Measurements from ENCODE around the gene ACBD7. TPM values are rescaled to one million over a fixed set of nuclear protein-coding genes. Genes with fewer than 3 reads are reported as not detected.

The ACBD7 gene
- total RNA-seq, 4 donors from 2014 or later, result 0.37 to 12.2 TPM; not detected in 2

DNA sequence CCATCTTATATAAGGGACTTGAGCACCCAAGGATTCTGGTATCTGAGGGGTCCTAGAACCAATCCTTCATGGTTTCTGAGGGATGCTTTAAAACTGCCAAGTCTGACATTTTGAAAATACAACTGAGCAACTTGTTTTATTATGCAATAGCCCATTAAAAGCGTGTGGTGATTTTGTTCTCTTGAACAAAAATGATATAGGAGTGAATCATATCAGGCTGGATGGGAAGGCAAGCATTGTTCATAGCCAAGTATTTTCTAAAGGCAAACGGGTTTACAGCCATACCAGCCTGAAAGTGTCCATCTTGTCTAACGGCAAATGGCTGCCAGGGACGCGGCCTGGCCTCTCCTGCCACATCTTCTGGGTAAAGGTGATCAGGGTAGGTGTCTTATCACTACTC is 31.9 kb upstream of the ACBD7 start:
- Histone ChIP-seq H3K4me1 (no peaks in the 10 kb centered on the region), H3K4me3 (no peak overlapping the region), H3K36me3 (no peaks in the 10 kb centered on the region), H3K27ac (no peak overlapping the region), H3K9me3 (no peaks in the 10 kb centered on the region), H3K27me3 (no peaks in the 10 kb centered on the region)
- TF ChIP-seq, protein P1, sequence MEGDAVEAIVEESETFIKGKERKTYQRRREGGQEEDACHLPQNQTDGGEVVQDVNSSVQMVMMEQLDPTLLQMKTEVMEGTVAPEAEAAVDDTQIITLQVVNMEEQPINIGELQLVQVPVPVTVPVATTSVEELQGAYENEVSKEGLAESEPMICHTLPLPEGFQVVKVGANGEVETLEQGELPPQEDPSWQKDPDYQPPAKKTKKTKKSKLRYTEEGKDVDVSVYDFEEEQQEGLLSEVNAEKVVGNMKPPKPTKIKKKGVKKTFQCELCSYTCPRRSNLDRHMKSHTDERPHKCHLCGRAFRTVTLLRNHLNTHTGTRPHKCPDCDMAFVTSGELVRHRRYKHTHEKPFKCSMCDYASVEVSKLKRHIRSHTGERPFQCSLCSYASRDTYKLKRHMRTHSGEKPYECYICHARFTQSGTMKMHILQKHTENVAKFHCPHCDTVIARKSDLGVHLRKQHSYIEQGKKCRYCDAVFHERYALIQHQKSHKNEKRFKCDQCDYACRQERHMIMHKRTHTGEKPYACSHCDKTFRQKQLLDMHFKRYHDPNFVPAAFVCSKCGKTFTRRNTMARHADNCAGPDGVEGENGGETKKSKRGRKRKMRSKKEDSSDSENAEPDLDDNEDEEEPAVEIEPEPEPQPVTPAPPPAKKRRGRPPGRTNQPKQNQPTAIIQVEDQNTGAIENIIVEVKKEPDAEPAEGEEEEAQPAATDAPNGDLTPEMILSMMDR (IDR thresholded peaks at IDR 0.05), result no peak
- TF ChIP-seq POLR2A (IDR thresholded peaks at IDR 0.05), result no peak
- DNase-seq, result no peak
- intact Hi-C loops (cut with DNase I; ENCODE audit: low total_unique reads), result no loop called here

DNA sequence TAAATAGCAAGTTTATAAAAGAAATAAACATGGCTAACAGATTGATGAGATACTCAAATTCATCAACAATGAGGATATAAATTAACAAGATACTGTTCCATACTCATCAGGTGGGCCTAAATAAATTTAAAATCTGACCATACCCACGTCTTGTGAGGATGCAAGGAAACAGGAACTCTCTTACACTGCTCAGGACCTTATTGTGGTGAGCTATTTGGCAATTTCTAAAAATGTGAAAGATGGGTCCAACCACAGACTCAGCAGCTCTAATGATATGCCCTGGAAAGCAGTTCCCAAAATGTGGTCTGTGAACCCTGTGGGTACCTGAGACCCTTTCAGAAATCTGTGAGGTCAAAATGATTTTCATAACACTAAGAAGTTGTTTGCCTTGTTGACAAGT is 30.0 kb upstream of the ACBD7 start:
- H3K36me3 ChIP-seq, result no peaks in the 10 kb centered on the region
- TF ChIP-seq, protein P1 (IDR thresholded peaks at IDR 0.05), result no peak
- no peak for TF ChIP-seq POLR2A (IDR thresholded peaks at IDR 0.05)
- H3K4me1 ChIP-seq, result no peaks in the 10 kb centered on the region

DNA sequence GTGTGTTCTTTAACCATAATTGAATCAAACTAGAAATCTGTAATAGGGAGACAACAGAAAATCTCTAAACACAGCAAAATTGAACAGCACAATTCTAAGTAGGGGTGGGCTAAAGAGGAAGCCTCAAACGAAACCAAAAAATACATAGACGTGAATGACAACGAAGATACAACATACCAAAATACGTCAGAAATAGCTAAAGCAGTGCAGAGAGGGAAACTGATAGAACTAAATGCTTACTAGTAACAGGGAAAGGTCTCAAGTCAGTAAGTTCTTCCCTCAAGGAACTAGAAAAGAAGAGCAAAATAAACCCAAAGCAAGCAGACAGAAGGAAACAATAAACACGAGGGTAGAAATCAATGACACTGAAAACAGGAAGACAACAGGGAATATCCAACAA is 27.6 kb upstream of the ACBD7 start:
- TF ChIP-seq POLR2A (IDR thresholded peaks at IDR 0.05), result no peak
- TF ChIP-seq, protein P1 (IDR thresholded peaks at IDR 0.05), result no peak
- Histone ChIP-seq H3K36me3 (no peaks in the 10 kb centered on the region), H3K27ac (no peak overlapping the region), H3K4me1 (no peaks in the 10 kb centered on the region), H3K4me3 (no peak overlapping the region), H3K9me3 (no peaks in the 10 kb centered on the region), H3K27me3 (no peaks in the 10 kb centered on the region)
- intact Hi-C loops (cut with DNase I; ENCODE audit: low total_unique reads), result no loop called here
- DNase-seq, result no peak

More for the DNA sequence above, 30.0 kb upstream of the ACBD7 start:
- DNase-seq, result no peak
- H3K4me3 ChIP-seq, result no peak overlapping the region
- no peak overlapping the region for H3K27ac ChIP-seq
- no peaks in the 10 kb centered on the region for H3K9me3 ChIP-seq
- intact Hi-C loops (cut with DNase I; ENCODE audit: low total_unique reads), result no loop called here
- no peaks in the 10 kb centered on the region for H3K27me3 ChIP-seq

DNA sequence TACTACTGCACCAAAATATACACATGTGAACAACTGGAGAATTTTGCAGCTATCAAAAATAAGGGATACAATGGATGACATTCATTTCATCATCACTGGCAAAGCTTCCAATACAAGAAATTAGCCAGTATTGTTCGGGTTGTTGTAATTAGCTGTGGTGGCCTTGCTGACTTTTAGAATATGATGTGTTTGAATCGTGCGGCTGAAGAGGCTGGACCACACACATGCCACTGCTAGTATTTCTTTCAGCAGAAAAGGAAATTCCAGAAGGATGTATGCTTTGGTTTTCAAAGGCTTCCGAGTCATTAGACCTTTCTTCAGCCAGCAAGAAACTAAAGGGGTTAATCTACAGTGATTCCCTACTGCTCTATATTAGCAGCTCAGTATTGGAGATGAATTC is 25.2 kb upstream of the ACBD7 start:
- DNase-seq, result no peak
- Histone ChIP-seq H3K36me3 (no peaks in the 10 kb centered on the region), H3K27me3 (no peaks in the 10 kb centered on the region), H3K4me1 (no peaks in the 10 kb centered on the region), H3K4me3 (no peak overlapping the region), H3K9me3 (no peaks in the 10 kb centered on the region), H3K27ac (no peak overlapping the region)
- intact Hi-C loops (cut with DNase I; ENCODE audit: low total_unique reads), result no loop called here
- TF ChIP-seq, protein P1 (IDR thresholded peaks at IDR 0.05), result no peak

DNA sequence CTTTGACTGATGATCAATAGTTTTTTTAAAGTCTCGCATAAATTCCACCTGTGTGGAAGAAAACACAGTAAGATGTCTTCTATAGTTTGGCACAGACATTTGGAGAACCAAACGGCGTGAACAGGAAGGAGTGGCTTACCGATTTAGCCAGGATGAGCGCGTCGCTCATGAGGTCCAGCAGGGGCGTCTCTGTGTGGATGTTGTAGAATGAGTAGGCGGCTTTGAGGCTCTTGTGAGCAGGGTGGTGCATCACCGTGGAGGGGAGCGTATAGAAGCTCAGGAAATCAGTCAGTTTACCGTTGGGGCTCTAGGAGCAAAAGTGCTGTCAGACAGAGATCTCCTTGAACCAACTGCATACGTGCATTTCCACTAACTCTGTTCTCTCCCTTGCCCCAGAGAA is 24.1 kb upstream of the ACBD7 start:
- H3K4me3 ChIP-seq, result no peak overlapping the region
- no peaks in the 10 kb centered on the region for H3K27me3 ChIP-seq
- intact Hi-C loops (cut with DNase I; ENCODE audit: low total_unique reads), result no loop called here
- H3K9me3 ChIP-seq, result no peaks in the 10 kb centered on the region
- TF ChIP-seq, protein P1 (IDR thresholded peaks at IDR 0.05), result no peak
- no peak for TF ChIP-seq POLR2A (IDR thresholded peaks at IDR 0.05)
- H3K27ac ChIP-seq, result no peak overlapping the region
- H3K36me3 ChIP-seq, result no peaks in the 10 kb centered on the region
- DNase-seq, result no peak
- no peaks in the 10 kb centered on the region for H3K4me1 ChIP-seq

Data from uterus (tissue), 4 donors.